ENCODE results near the gene NFIA.

NFIA gene

GRCh38 chr1:61204528-61204927 is 122.2 kb downstream of the NFIA start:
- no peak overlapping the region for H3K4me3 ChIP-seq (ENCODE audit: low read depth, low read length)
- no peak for DNase-seq (ENCODE audit: low read depth, low spot score)
- in situ Hi-C loops (cut with HindIII; ENCODE audit: low sequenced_read_pairs) = no loop called here
- TF ChIP-seq CTCF (IDR thresholded peaks at IDR 0.05; ENCODE audit: low read depth, low read length) = no peak

GRCh38 chr1:61207416-61207815 is 125.1 kb downstream of the NFIA start:
- in situ Hi-C loops (cut with HindIII; ENCODE audit: low sequenced_read_pairs) = no loop called here

DNA sequence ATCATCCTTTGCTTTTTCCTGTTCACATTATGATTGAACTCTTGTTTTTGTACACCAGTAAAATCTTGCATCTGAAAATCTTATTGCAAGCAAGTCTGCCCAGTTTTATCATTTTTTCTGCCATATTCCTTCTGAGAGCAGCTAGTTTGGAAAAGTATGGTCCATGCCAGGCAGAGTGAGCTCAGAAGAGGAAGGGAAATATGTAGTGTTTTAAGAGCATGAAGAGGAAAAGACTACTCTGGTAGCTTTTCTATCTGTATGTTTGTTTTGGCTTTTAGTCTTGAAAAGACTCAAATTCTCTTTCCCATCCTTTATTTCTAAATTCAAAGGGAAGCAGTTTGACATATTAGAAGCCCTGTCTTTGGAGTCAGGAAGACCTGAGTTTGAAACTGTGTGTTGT is 125.8 kb downstream of the NFIA start:
- DNase-seq (ENCODE audit: low read depth, low spot score) = no peak
- TF ChIP-seq CTCF (IDR thresholded peaks at IDR 0.05; ENCODE audit: low read depth, low read length) = no peak
- no peak overlapping the region for H3K4me3 ChIP-seq (ENCODE audit: low read depth, low read length)
- in situ Hi-C loops (cut with HindIII; ENCODE audit: low sequenced_read_pairs) = no loop called here

More at GRCh38 chr1:61207416-61207815, 125.1 kb downstream of the NFIA start:
- no peak overlapping the region for H3K4me3 ChIP-seq (ENCODE audit: low read depth, low read length)
- DNase-seq (ENCODE audit: low read depth, low spot score) = no peak
- TF ChIP-seq CTCF (IDR thresholded peaks at IDR 0.05; ENCODE audit: low read depth, low read length) = no peak

DNA sequence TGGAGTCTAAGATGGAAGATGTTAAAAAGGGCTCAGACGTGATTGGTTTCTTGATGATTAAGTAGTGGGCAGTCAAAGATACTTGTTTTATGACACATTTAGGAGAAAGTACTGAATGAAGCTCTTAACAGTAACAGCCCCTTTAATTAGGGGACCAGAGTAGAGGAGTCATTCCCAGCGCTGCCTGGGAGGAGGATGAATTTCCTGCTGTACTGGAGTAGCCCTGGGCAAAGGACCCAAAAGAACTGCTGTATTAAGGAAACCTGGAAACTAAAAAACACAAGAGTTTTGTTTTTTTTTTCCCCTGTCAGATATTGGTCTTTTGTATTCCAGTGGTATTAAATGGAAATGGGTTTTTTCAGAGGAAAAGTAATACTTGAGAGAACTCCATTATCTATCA is 126.5 kb downstream of the NFIA start:
- no peak for DNase-seq (ENCODE audit: low read depth, low spot score)
- no peak overlapping the region for H3K4me3 ChIP-seq (ENCODE audit: low read depth, low read length)
- no peak for TF ChIP-seq CTCF (IDR thresholded peaks at IDR 0.05; ENCODE audit: low read depth, low read length)
- in situ Hi-C loops (cut with HindIII; ENCODE audit: low sequenced_read_pairs) = no loop called here

GRCh38 chr1:61210435-61211154 is 128.2 kb downstream of the NFIA start:
- no peak for DNase-seq (ENCODE audit: low read depth, low spot score)
- no peak overlapping the region for H3K4me3 ChIP-seq (ENCODE audit: low read depth, low read length)
- in situ Hi-C loops (cut with HindIII; ENCODE audit: low sequenced_read_pairs) = no loop called here
- no peak for TF ChIP-seq CTCF (IDR thresholded peaks at IDR 0.05; ENCODE audit: low read depth, low read length)

GRCh38 chr1:61213245-61214011 is 131.1 kb downstream of the NFIA start:
- DNase-seq (ENCODE audit: low read depth, low spot score) = no peak
- TF ChIP-seq CTCF (IDR thresholded peaks at IDR 0.05; ENCODE audit: low read depth, low read length) = no peak
- H3K4me3 ChIP-seq (ENCODE audit: low read depth, low read length) = no peak overlapping the region
- in situ Hi-C loops (cut with HindIII; ENCODE audit: low sequenced_read_pairs) = no loop called here

All from astrocyte of the spinal cord (primary cell).